K562 (cell line): Measurements from ENCODE around the gene PSMB2. TPM values are rescaled to one million over a fixed set of nuclear protein-coding genes. Genes with fewer than 3 reads are reported as not detected.

ENCODE experiments used
- ARID2 ChIP-seq: fragments of 450-650 bp; IDR thresholded peaks from 2 replicates; pipeline ENCODE4 v1.6.1; 2017; ENCODE audit warnings: antibody characterized with exemption, mild to moderate bottlenecking
- ARNT ChIP-seq, 2 experiments: fragments of 450-650 bp; IDR thresholded peaks; 2 replicates each; pipeline ENCODE4 v1.6.1; 2016; ENCODE audit warnings: mild to moderate bottlenecking in 1 of 2
- ATF6 ChIP-seq: sonication (generic); formaldehyde crosslinking; IDR thresholded peaks from 2 replicates; pipeline ENCODE4 v1.4.0; 2020; ENCODE audit warnings: mild to moderate bottlenecking, missing genetic modification reagents
- ETV1 ChIP-seq: fragments of 450-650 bp; conservative IDR thresholded peaks from 2 replicates; pipeline ENCODE4 v1.6.1; 2016; ENCODE audit warnings: missing genetic modification characterization, control low read depth, low read depth, missing compliant biosample characterization
- KLF10 ChIP-seq: fragments of 250-450 bp; sonication (Bioruptor Pico); IDR thresholded peaks from 2 replicates; pipeline ENCODE4 v1.6.1; 2021; ENCODE audit warnings: matching md5 sums
- NFRKB ChIP-seq: fragments of 450-650 bp; IDR thresholded peaks from 2 replicates; pipeline ENCODE4 v1.6.1; 2016; ENCODE audit warnings: low read depth
- RBFOX2 ChIP-seq: fragments of 200-400 bp; formaldehyde crosslinking; IDR thresholded peaks from 2 replicates; pipeline ENCODE4 v1.6.1; 2017; ENCODE audit warnings: low read depth, mild to moderate bottlenecking, low read length, moderate library complexity
- polyA plus RNA-seq, 8 experiments: library from polyadenylated mRNA; depleted of rRNA in 4 of 8; stranded (reverse) in 5 of 8; unstranded in 3 of 8; fragments of >200 nt; fragmentation: Nextera tagmentation in 2 of 8; fragmentation: Illumina TruSeq in 1 of 8; extraction: Ambion mirVana in 2 of 8; extraction: Trizol in 1 of 8; gene quantifications; 2 replicates each; pipeline versions ENCODE4 v1.2.1 to v1.2.3, GENCODE V29; 2011 to 2014; ENCODE audit warnings: inconsistent platforms in 1 of 8, missing spikeins in 1 of 8
- total RNA-seq, 7 experiments: library from RNA; depleted of rRNA in 6 of 7; stranded (reverse); fragments of >200 nt in 6 of 7; fragmentation: Illumina TruSeq in 2 of 7; extraction: Trizol in 2 of 7; gene quantifications; 2 replicates each; pipeline versions ENCODE4 v1.2.1 to v1.2.3, GENCODE V29; 2011 to 2021; ENCODE audit warnings: low replicate concordance in 1 of 7
- TF ChIP-seq, protein P1 (sequence below): sonication (generic); formaldehyde crosslinking; IDR thresholded peaks from 2 replicates; pipeline ENCODE4 v1.8.0; 2023; ENCODE audit warnings: mild to moderate bottlenecking, missing genetic modification reagents

Gene PSMB2
- total and polyA plus RNA-seq, 9 of the 15 experiments (the other 6 are each of a cell fraction or from before 2014, with no cell fraction given) = 71.7 to 543 (median 165) TPM

DNA sequence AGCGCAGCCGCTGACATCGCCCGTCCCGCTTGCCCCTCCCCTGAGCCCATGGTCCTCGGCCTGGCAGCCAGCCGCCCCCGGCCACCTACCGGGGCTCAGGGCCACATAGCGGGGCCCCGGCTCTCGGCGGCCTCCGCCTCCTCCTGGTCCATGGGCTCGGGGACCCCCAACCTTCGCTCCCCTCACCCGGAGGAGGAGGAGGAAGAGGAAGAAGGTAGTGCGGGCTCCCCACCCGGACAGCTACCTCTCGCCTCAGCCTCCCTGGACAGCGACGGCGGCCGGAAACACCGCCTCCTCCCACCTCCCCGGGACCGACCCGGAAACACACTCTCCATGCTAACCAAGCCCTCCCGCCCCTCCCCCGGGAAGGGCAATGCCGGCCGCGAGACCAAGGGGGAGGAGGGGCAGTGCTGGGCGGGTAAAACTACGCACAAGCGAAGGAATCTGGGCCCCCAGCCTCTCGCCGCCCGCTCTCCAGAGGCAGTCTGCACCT lies 84.2 kb downstream of the PSMB2 start, which contains the start of gene KIAA0319L (continued):
- TF ChIP-seq ATF6 (CRISPR knock-in tag) (0 out of 2 replicates have a peak, but pooled peaks have one; percentile 44), RBFOX2 (peak; percentile 93), ETV1 (tag) (peak; percentile 67; the same call in 1 of the 2 replicates), NFRKB (no peak), ARID2 (no peak), ARNT (IDR thresholded peaks at IDR 0.05) (no peak), KLF10 (no peak)
- TF ChIP-seq, protein P1, sequence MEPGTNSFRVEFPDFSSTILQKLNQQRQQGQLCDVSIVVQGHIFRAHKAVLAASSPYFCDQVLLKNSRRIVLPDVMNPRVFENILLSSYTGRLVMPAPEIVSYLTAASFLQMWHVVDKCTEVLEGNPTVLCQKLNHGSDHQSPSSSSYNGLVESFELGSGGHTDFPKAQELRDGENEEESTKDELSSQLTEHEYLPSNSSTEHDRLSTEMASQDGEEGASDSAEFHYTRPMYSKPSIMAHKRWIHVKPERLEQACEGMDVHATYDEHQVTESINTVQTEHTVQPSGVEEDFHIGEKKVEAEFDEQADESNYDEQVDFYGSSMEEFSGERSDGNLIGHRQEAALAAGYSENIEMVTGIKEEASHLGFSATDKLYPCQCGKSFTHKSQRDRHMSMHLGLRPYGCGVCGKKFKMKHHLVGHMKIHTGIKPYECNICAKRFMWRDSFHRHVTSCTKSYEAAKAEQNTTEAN = no peak
